HG03095 (cell line): ENCODE measurements around the gene POU6F1.
"Not testable (repeated sequence)": the region's sequence is repeated elsewhere in the genome, so short reads cannot be mapped to it uniquely, and the experiment has no call there.

Source experiments
- ATAC-seq: cut with Tn5 transposase; IDR thresholded peaks from one replicate; pipeline ENCODE4 v1.9.1; 2021; ENCODE audit warnings: moderate library complexity; ENCODE audit not compliant: unreplicated experiment

Gene POU6F1

GRCh38 chr12:51227962-51228361 lies 10.1 kb upstream of the POU6F1 start:
- ATAC-seq = no peak

- ATAC-seq = not testable (repeated sequence)
Observed at GRCh38 chr12:51227112-51227511, 9.2 kb upstream of the POU6F1 start.

GRCh38 chr12:51225771-51226170 lies 7.9 kb upstream of the POU6F1 start:
- no peak for ATAC-seq

GRCh38 chr12:51225234-51225633 lies 7.4 kb upstream of the POU6F1 start:
- no peak for ATAC-seq

- no peak for ATAC-seq
Observed at GRCh38 chr12:51224625-51225024, 6.8 kb upstream of the POU6F1 start.

- no peak for ATAC-seq
Observed at GRCh38 chr12:51222461-51222860, 4.6 kb upstream of the POU6F1 start.

- ATAC-seq = not testable (repeated sequence)
Observed at GRCh38 chr12:51219857-51220256, 2.0 kb upstream of the POU6F1 start.

GRCh38 chr12:51219322-51219721 lies 1.5 kb upstream of the POU6F1 start:
- no peak for ATAC-seq

GRCh38 chr12:51218607-51219161 lies 822 bp upstream of the POU6F1 start:
- no peak for ATAC-seq

GRCh38 chr12:51217133-51217967 lies 512 bp downstream of the POU6F1 start:
- ATAC-seq = peak; percentile 54

- ATAC-seq = no peak
Observed at GRCh38 chr12:51216642-51217041, 1.2 kb downstream of the POU6F1 start.

- no peak for ATAC-seq
Observed at GRCh38 chr12:51214895-51215294, 3.0 kb downstream of the POU6F1 start.

GRCh38 chr12:51210690-51211395 lies 7.0 kb downstream of the POU6F1 start:
- ATAC-seq = no peak

- no peak for ATAC-seq
Observed at GRCh38 chr12:51209259-51209658, 8.6 kb downstream of the POU6F1 start.

GRCh38 chr12:51208016-51208660 lies 9.7 kb downstream of the POU6F1 start:
- ATAC-seq = no peak

GRCh38 chr12:51205350-51205749 lies 12.5 kb downstream of the POU6F1 start:
- ATAC-seq = no peak

- no peak for ATAC-seq
Observed at GRCh38 chr12:51202718-51203117, 15.1 kb downstream of the POU6F1 start.

- no peak for ATAC-seq
Observed at GRCh38 chr12:51200806-51201205, 17.1 kb downstream of the POU6F1 start.

GRCh38 chr12:51200156-51200555 lies 17.7 kb downstream of the POU6F1 start:
- ATAC-seq = no peak

GRCh38 chr12:51199366-51199945 lies 18.4 kb downstream of the POU6F1 start:
- ATAC-seq = no peak
